ENCODE data around the gene C3orf52. TPM values are rescaled to one million over a fixed set of nuclear protein-coding genes. Genes with fewer than 3 reads are reported as not detected.

The C3orf52 gene
- total and polyA plus RNA-seq, 2 donors (not counting 1 experiment from before 2014, with no cell fraction given) = 1.5 to 1.8 TPM

DNA sequence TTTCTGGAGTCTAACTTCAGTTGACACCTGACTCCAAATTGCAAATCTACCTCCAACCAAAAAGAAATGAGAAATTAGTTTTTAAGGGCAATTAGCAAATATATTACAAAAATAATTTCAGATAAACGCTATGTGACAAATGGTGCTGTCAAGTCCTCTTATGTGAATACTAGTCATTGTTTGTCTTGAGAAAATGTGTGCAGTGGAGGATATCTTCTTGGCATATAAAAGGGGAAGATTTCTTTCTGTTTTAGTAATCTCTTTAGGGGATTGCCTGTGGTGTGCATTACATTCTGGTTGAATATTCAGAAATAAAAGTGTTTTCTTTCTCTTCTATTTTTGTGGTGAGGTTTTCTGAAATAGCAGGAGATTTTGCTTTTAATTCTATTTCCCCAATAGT, 49.9 kb downstream of the C3orf52 start:
- Histone ChIP-seq H2AFZ (ENCODE audit: low read length) (no peak overlapping the region), H4K20me1 (ENCODE audit: control insufficient read depth, extremely low read depth, insufficient read depth, low read length) (no peaks in the 10 kb centered on the region), H3K4me3 (replicated peaks in 1 of 4; ENCODE audit: control extremely low read depth in 1 of 4, insufficient read depth in 1 of 4, low read depth in 3 of 4, low read length in 4 of 4) (no peak overlapping the region), H3K27ac (ENCODE audit: insufficient read depth, low read length) (no peak overlapping the region), H3K9me3 (ENCODE audit: control insufficient read depth, insufficient read depth, low read depth, low read length) (no peaks in the 10 kb centered on the region), H3K9ac (ENCODE audit: insufficient read depth, low read length) (no peak overlapping the region), H3K36me3 (ENCODE audit: control insufficient read depth, insufficient read depth, low read length) (no peaks in the 10 kb centered on the region), H3K27me3 (ENCODE audit: control insufficient read depth, insufficient read depth, low read length) (no peaks in the 10 kb centered on the region), H3K4me1 (ENCODE audit: control insufficient read depth, extremely low read depth, insufficient read depth, low read length) (no peaks in the 10 kb centered on the region), H3K79me2 (ENCODE audit: control insufficient read depth, insufficient read depth, low read length) (no peaks in the 10 kb centered on the region), H3K4me2 (ENCODE audit: extremely low read depth, insufficient read depth, low read length) (no peak overlapping the region)
- no peak for DNase-seq (ENCODE audit: low read depth in 2 of 2)
- no peak for TF ChIP-seq EZH2 (IDR thresholded peaks at IDR 0.05; ENCODE audit: low read length, missing control alignments)
- TF ChIP-seq, protein P1, sequence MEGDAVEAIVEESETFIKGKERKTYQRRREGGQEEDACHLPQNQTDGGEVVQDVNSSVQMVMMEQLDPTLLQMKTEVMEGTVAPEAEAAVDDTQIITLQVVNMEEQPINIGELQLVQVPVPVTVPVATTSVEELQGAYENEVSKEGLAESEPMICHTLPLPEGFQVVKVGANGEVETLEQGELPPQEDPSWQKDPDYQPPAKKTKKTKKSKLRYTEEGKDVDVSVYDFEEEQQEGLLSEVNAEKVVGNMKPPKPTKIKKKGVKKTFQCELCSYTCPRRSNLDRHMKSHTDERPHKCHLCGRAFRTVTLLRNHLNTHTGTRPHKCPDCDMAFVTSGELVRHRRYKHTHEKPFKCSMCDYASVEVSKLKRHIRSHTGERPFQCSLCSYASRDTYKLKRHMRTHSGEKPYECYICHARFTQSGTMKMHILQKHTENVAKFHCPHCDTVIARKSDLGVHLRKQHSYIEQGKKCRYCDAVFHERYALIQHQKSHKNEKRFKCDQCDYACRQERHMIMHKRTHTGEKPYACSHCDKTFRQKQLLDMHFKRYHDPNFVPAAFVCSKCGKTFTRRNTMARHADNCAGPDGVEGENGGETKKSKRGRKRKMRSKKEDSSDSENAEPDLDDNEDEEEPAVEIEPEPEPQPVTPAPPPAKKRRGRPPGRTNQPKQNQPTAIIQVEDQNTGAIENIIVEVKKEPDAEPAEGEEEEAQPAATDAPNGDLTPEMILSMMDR (conservative IDR thresholded peaks at IDR 0.05 in 1 of 2, IDR thresholded peaks at IDR 0.05 in 1 of 2; ENCODE audit: low read depth in 1 of 2, low read length in 2 of 2) = no peak

DNA sequence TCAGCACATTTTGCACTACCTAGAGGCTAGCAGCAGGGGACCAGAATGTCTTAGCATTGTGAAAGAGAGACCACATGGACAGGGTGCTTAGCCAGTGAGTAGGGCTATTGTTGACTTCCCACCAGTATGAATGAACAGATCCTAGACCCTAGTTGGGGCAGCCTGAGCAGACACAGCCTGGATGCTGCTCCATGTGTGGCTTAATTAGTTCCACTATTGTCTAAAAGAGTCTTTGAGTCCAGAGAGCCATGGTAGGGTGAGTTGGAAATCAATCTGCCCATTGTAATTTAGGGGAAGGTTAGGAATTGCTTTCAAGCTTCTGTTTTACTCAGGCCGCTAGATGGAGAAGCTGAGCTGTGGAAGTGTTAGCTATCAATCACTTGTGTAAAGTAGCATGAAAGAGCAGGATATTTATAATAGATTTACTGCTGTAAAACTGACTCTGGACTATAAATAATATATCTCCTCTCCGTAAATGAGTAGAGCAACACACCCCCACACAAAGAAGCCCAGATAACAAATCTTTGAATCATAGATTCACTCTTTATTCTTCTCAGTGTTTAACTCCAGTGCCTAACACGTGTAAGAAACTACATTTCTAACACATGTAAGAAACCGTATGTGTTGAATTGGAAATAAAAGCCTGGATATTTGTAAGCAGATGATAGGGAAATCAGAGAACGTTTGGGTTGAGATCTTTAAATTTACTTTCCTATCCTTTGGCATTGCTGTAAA, 50.9 kb downstream of the C3orf52 start:
- Histone ChIP-seq H3K27me3 (ENCODE audit: control insufficient read depth, insufficient read depth, low read length) (no peaks in the 10 kb centered on the region), H4K20me1 (ENCODE audit: control insufficient read depth, extremely low read depth, insufficient read depth, low read length) (no peaks in the 10 kb centered on the region), H3K9me3 (ENCODE audit: control insufficient read depth, insufficient read depth, low read depth, low read length) (no peaks in the 10 kb centered on the region), H3K4me1 (ENCODE audit: control insufficient read depth, extremely low read depth, insufficient read depth, low read length) (no peaks in the 10 kb centered on the region), H3K4me2 (ENCODE audit: extremely low read depth, insufficient read depth, low read length) (no peak overlapping the region), H3K79me2 (ENCODE audit: control insufficient read depth, insufficient read depth, low read length) (no peaks in the 10 kb centered on the region), H3K9ac (ENCODE audit: insufficient read depth, low read length) (no peak overlapping the region), H3K4me3 (replicated peaks in 1 of 4; ENCODE audit: control extremely low read depth in 1 of 4, insufficient read depth in 1 of 4, low read depth in 3 of 4, low read length in 4 of 4) (no peak overlapping the region), H3K36me3 (ENCODE audit: control insufficient read depth, insufficient read depth, low read length) (no peaks in the 10 kb centered on the region), H3K27ac (ENCODE audit: insufficient read depth, low read length) (no peak overlapping the region), H2AFZ (ENCODE audit: low read length) (no peak overlapping the region)
- DNase-seq (ENCODE audit: low read depth in 2 of 2) = peak; percentile 28 to 51
- no peak for TF ChIP-seq EZH2 (IDR thresholded peaks at IDR 0.05; ENCODE audit: low read length, missing control alignments)
- TF ChIP-seq, protein P1 (conservative IDR thresholded peaks at IDR 0.05 in 1 of 2, IDR thresholded peaks at IDR 0.05 in 1 of 2; ENCODE audit: low read depth in 1 of 2, low read length in 2 of 2) = peak; percentile 47 to 77

DNA sequence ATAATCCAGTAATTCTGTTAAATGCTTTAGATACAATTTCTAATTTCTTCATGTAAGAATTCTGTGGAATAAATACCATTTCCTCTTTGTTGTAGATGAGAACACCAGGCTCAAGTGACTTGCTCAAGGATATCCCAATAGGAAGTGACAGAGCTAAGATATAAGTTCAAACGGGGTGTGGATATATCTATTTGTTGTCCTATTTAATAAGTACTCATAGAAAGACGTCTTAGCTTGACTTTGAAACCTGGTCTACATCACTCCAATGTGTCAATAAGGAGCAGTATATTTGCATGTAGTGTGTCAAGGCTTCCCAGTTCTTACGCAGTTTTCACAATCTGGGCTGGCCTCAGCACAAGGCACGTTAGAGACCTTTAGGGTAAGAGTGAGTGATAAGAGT, 51.6 kb downstream of the C3orf52 start:
- H2AFZ ChIP-seq (ENCODE audit: low read length) = no peak overlapping the region
- H3K27me3 ChIP-seq (ENCODE audit: control insufficient read depth, insufficient read depth, low read length) = no peaks in the 10 kb centered on the region
- H3K27ac ChIP-seq (ENCODE audit: insufficient read depth, low read length) = no peak overlapping the region
- no peak overlapping the region for H3K4me3 ChIP-seq (replicated peaks in 1 of 4; ENCODE audit: control extremely low read depth in 1 of 4, insufficient read depth in 1 of 4, low read depth in 3 of 4, low read length in 4 of 4)
- H4K20me1 ChIP-seq (ENCODE audit: control insufficient read depth, extremely low read depth, insufficient read depth, low read length) = no peaks in the 10 kb centered on the region
- no peak overlapping the region for H3K4me2 ChIP-seq (ENCODE audit: extremely low read depth, insufficient read depth, low read length)
- no peaks in the 10 kb centered on the region for H3K36me3 ChIP-seq (ENCODE audit: control insufficient read depth, insufficient read depth, low read length)
- no peaks in the 10 kb centered on the region for H3K9me3 ChIP-seq (ENCODE audit: control insufficient read depth, insufficient read depth, low read depth, low read length)
- no peaks in the 10 kb centered on the region for H3K4me1 ChIP-seq (ENCODE audit: control insufficient read depth, extremely low read depth, insufficient read depth, low read length)
- H3K9ac ChIP-seq (ENCODE audit: insufficient read depth, low read length) = no peak overlapping the region
- H3K79me2 ChIP-seq (ENCODE audit: control insufficient read depth, insufficient read depth, low read length) = no peaks in the 10 kb centered on the region
- TF ChIP-seq EZH2 (IDR thresholded peaks at IDR 0.05; ENCODE audit: low read length, missing control alignments) = no peak
- TF ChIP-seq, protein P1 (conservative IDR thresholded peaks at IDR 0.05 in 1 of 2, IDR thresholded peaks at IDR 0.05 in 1 of 2; ENCODE audit: low read depth in 1 of 2, low read length in 2 of 2) = no peak
- no peak for DNase-seq (ENCODE audit: low read depth in 2 of 2)

Measured in fibroblast of lung (primary cell).